Pancreas (tissue), 10 donors: ENCODE results near the gene SEC22C. TPM values are rescaled to one million over a fixed set of nuclear protein-coding genes. Genes with fewer than 3 reads are reported as not detected.

Experiments used
- ATAC-seq, 4 donors: fragments of 200-7000 bp; cut with Tn5 transposase; one replicate each; pipeline versions ENCODE4 v1.8.0 to v1.9.1; 2020; ENCODE audit warnings: mild to moderate bottlenecking in 4 of 4, moderate library complexity in 4 of 4
- DNase-seq, 6 donors: peaks; one replicate each; pipeline ENCODE4 v3.0.0-alpha.2; 2020
- FAIRE-seq: peaks from 2 replicates; lab custom pipeline; 2012; peaks lifted over from hg19 to GRCh38; lab: Jason Lieb, UNC
- H3K27ac ChIP-seq, 4 donors: fragments of 200-600 bp; sonication (generic); 1 replicate in 3 of 4; 2 replicates in 1 of 4; pipeline versions ENCODE4 v1.5.0 to v1.8.0; 2020
- H3K27me3 ChIP-seq, 4 donors: fragments of 200-600 bp; one replicate each; pipeline ENCODE4 v1.8.0; 2021
- H3K36me3 ChIP-seq, 3 donors: fragments of 200-600 bp; sonication (generic) in 1 of 3; one replicate each; pipeline versions ENCODE4 v1.5.0 to v1.8.0; 2020 to 2021
- H3K4me1 ChIP-seq, 3 donors: fragments of 200-600 bp; one replicate each; pipeline ENCODE4 v1.8.0; 2021
- H3K4me3 ChIP-seq, 4 donors: fragments of 200-600 bp; sonication (generic) in 2 of 4; one replicate each; pipeline versions ENCODE4 v1.5.0 to v1.8.0; 2020 to 2021
- H3K9me3 ChIP-seq, 4 donors: fragments of 200-600 bp; one replicate each; pipeline ENCODE4 v1.8.0; 2021
- CTCF ChIP-seq, 4 donors: fragments of 200-600 bp; sonication (generic) in 3 of 4; IDR thresholded peaks; one replicate each; pipeline versions ENCODE4 v1.5.0 to v1.8.0; 2021; ENCODE audit warnings: antibody characterized with exemption in 4 of 4
- WGBS, 2 donors: extraction: QIAGEN DNeasy Blood & Tissue Kit; methylation state at CpG; one replicate each; pipeline ENCODE4 v1.1.7; 2013; 5-methylcytosine and 5-hydroxymethylcytosine counted together
- intact Hi-C, 3 donors: fragments of 100-400 bp; cut with DNase I; formaldehyde crosslinking; loops; one replicate each; pipeline versions ENCODE4 v1.11.1 to v1.14.2; 2022
- polyA plus RNA-seq, 2 donors: library from polyadenylated mRNA; stranded (reverse); fragments of 200-250 nt; gene quantifications; one replicate each; pipeline ENCODE4 v1.2.3, GENCODE V29; 2013
- total RNA-seq, 6 donors: library from RNA; stranded (reverse); fragmentation: NEBNext Ultra II Directional in 4 of 6; extraction: Animal tissue kit (Norgen Biotek cat#: 25700) in 4 of 6; gene quantifications; one replicate each; pipeline versions ENCODE4 v1.2.1 to v1.2.4, GENCODE V29; 2021 to 2023
- donor health status: healthy with polysubstance abuse.
- donor health status: DM: no; HTN: no; CAD: no; lungs with moderate emphysema.
- donor health status: DM: no; HTN: no; CAD: no.
- donor health status: control.
- donor health status: control.
- donor health status: Bipolar disorder and iron deficiency.
- donor health status: DM: yes; HTN: yes; CAD: no.
- donor health status: DM: no; HTN: no; CAD: no.
- donor health status: DM: no; HTN: no; CAD: no.
- donor health status: DM: yes; HTN: yes; CAD: no.

The SEC22C gene
- total and polyA plus RNA-seq, 8 donors: 12.0 to 26.1 (median 21.7) TPM

- H3K36me3 ChIP-seq: no peaks in the 10 kb centered on the region
- FAIRE-seq: no peak
- peak; percentile 97 to 98 (median 98) for ATAC-seq
- DNase-seq: peak; percentile 87 to 97 (median 93)
- H3K27ac ChIP-seq: no peak within 1 kb of the TSS
- peaks cover 0 to 6% (median 5%) of the 10 kb centered on the region in 3 donors for H3K4me1 ChIP-seq
- TF ChIP-seq CTCF (IDR thresholded peaks at IDR 0.05): no peak
- 10 to 13% methylated on average over 62 to 69 of the region's 69 CpGs for WGBS, 2 donors
- no peaks in the 10 kb centered on the region for H3K9me3 ChIP-seq
- peaks cover 0 to 3% (median 0%) of the 10 kb centered on the region in 4 donors for H3K27me3 ChIP-seq
- H3K4me3 ChIP-seq: peak within 1 kb of the TSS; percentile 10 to 45 (median 28)
- intact Hi-C loops: no loop called here
These were observed 79.1 kb downstream of the SEC22C start, which contains the start of gene VIPR1 for GRCh38 chr3:42502429-42503250. VIPR1 (plus strand) TSS chr3:42502643; CDS start chr3:42502736, 93 bp downstream.

- H3K27ac ChIP-seq: no peak overlapping the region
- H3K27me3 ChIP-seq: peaks cover 0 to 3% (median 0%) of the 10 kb centered on the region in 4 donors
- ATAC-seq (peak; percentile 73 to 91 (median 82)), DNase-seq (peak; percentile 48 to 87 (median 63)), FAIRE-seq (no peak)
- intact Hi-C loops: no loop called here
- no peaks in the 10 kb centered on the region for H3K36me3 ChIP-seq
- 1 to 3% methylated on average over 43 to 46 of the region's 46 CpGs for WGBS, 2 donors
- H3K9me3 ChIP-seq: no peaks in the 10 kb centered on the region
- peaks cover 0 to 6% (median 5%) of the 10 kb centered on the region in 3 donors for H3K4me1 ChIP-seq
- H3K4me3 ChIP-seq: peak overlapping the region; percentile 10 to 45 (median 28)
- TF ChIP-seq CTCF (IDR thresholded peaks at IDR 0.05): peak in 3 of 4 donors; percentile 23 to 34 (median 31)
These were observed 79.9 kb downstream of the SEC22C start for GRCh38 chr3:42501681-42502428.

- Histone ChIP-seq H3K36me3 (no peaks in the 10 kb centered on the region), H3K4me1 (peaks cover 0 to 6% (median 5%) of the 10 kb centered on the region in 3 donors), H3K4me3 (peak overlapping the region in 3 of 4 donors; percentile 17 to 45 (median 40)), H3K27me3 (peaks cover 0 to 3% (median 0%) of the 10 kb centered on the region in 4 donors), H3K9me3 (no peaks in the 10 kb centered on the region), H3K27ac (no peak overlapping the region)
- intact Hi-C loops: no loop called here
- DNase-seq (peak in 1 of 6 donors; percentile 14), FAIRE-seq (no peak), ATAC-seq (peak in 3 of 4 donors; percentile 1 to 11 (median 1))
- no peak for TF ChIP-seq CTCF (IDR thresholded peaks at IDR 0.05)
- WGBS, 2 donors: 7 to 15% methylated on average over 25 to 27 of the region's 27 CpGs
These were observed 80.5 kb downstream of the SEC22C start for GRCh38 chr3:42501321-42501680.

- intact Hi-C loops: no loop called here
- Histone ChIP-seq H3K27ac (no peak overlapping the region), H3K36me3 (no peaks in the 10 kb centered on the region), H3K9me3 (no peaks in the 10 kb centered on the region), H3K4me3 (no peak overlapping the region), H3K27me3 (peaks cover 0 to 3% (median 0%) of the 10 kb centered on the region in 4 donors), H3K4me1 (peaks cover 0 to 6% (median 5%) of the 10 kb centered on the region in 3 donors)
- TF ChIP-seq CTCF (IDR thresholded peaks at IDR 0.05): no peak
- FAIRE-seq (no peak), ATAC-seq (no peak), DNase-seq (no peak)
- 54 to 65% methylated on average over 3 to 4 of the region's 4 CpGs for WGBS, 2 donors
These were observed 80.9 kb downstream of the SEC22C start for GRCh38 chr3:42500909-42501308.
